ENCODE results near the gene PCDH9. TPM values are rescaled to one million over a fixed set of nuclear protein-coding genes. Genes with fewer than 3 reads are reported as not detected.

Gene PCDH9
- total RNA-seq, 1 donor from 2014 or later, result 9.8 TPM

DNA sequence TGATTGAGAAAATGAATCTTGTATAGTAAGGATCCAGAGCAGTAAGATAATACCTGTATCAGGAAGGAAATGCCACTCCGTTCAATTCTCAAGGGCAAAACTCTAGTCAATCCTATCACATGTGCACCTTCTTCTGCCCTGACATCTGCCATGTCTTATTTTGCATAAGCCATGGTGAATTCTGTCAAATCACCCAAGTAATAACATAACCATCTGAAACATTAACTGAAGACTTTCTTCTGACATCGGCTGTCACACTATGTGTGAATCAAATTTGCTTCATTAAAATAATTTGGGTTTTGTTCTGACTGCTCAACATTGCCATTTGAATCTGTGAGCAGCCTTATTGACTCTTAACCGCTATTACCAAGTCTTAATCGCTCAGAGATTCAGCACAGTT is 91.2 kb downstream of the PCDH9 start:
- TF ChIP-seq CTCF (IDR thresholded peaks at IDR 0.05), result no peak
- H3K9me3 Mint-ChIP-seq (ENCODE audit: low read depth), result no peaks in the 10 kb centered on the region

DNA sequence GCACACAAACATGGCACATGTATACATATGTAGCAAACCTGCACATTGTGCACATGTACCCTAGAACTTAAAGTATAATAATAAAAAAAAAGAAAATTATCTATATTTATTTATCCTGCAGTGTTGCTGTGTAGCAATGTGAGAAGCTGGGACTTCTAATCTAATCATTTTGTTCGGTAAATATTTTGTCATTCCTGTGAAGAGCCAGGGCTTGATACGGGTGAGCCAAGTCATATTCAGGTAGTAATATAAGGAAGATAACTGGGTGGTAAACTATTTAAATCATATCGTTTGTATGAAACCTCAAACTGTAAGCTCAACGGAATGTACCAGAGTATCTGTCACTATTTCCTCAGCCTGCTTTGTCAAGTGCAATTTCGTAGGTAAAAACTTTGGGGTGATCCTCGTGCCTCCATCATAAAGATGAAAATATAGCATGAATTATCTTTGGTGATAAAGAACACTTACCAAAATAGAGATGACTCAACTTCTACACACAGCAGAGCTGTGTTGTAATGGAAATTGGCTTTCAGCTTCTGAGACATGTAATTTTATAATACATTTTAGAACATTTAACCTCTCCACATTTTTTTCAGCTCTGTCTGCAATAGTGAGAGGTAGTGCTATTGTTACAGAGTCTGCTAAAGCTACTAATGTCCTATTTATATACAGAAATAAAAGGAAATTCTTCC is 92.9 kb downstream of the PCDH9 start:
- no peaks in the 10 kb centered on the region for H3K27me3 Mint-ChIP-seq (ENCODE audit: low read depth)
- TF ChIP-seq CTCF (IDR thresholded peaks at IDR 0.05), result no peak
- no peak for DNase-seq (ENCODE audit: low spot score)
- H3K36me3 Mint-ChIP-seq (ENCODE audit: low read depth), result no peaks in the 10 kb centered on the region
- peaks cover 26% of the 10 kb centered on the region for H3K4me1 Mint-ChIP-seq (ENCODE audit: low read depth)
- no peaks in the 10 kb centered on the region for H3K9me3 Mint-ChIP-seq (ENCODE audit: low read depth)
- no peak overlapping the region for H3K4me3 Mint-ChIP-seq (ENCODE audit: unreplicated experiment)
- peak overlapping the region; percentile 2 for H3K27ac Mint-ChIP-seq (ENCODE audit: unreplicated experiment)

More for the DNA sequence above, 91.2 kb downstream of the PCDH9 start:
- no peak for DNase-seq (ENCODE audit: low spot score)
- H3K27ac Mint-ChIP-seq (ENCODE audit: unreplicated experiment), result no peak overlapping the region
- H3K27me3 Mint-ChIP-seq (ENCODE audit: low read depth), result no peaks in the 10 kb centered on the region
- peaks cover 18% of the 10 kb centered on the region for H3K4me1 Mint-ChIP-seq (ENCODE audit: low read depth)
- H3K36me3 Mint-ChIP-seq (ENCODE audit: low read depth), result no peaks in the 10 kb centered on the region
- H3K4me3 Mint-ChIP-seq (ENCODE audit: unreplicated experiment), result no peak overlapping the region

DNA sequence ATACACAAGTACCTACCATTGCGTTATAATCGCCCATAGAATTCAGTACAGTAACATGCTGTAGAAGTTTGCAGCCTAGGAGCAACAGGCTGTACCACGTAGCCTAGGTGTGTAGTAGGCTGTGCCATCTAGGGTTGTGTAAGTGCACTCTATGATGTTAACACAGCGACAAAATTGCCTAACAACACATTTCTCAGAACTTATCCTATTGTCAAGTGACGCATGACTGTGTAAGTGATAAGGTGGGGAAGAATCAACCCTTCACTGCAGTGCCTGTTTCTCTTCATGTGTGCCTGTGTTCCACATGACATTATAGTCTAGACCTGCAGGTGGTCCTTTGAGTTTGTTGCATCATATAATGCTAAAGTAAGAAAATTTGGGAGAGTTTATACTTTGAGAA is 94.0 kb downstream of the PCDH9 start:
- Mint-ChIP-seq H3K36me3 (ENCODE audit: low read depth) (no peaks in the 10 kb centered on the region), H3K27me3 (ENCODE audit: low read depth) (no peaks in the 10 kb centered on the region), H3K4me1 (ENCODE audit: low read depth) (peaks cover 28% of the 10 kb centered on the region), H3K27ac (ENCODE audit: unreplicated experiment) (no peak overlapping the region), H3K4me3 (ENCODE audit: unreplicated experiment) (no peak overlapping the region), H3K9me3 (ENCODE audit: low read depth) (no peaks in the 10 kb centered on the region)
- no peak for DNase-seq (ENCODE audit: low spot score)
- TF ChIP-seq CTCF (IDR thresholded peaks at IDR 0.05), result no peak

- Mint-ChIP-seq H3K4me3 (ENCODE audit: unreplicated experiment) (no peak overlapping the region), H3K4me1 (ENCODE audit: low read depth) (peaks cover 28% of the 10 kb centered on the region), H3K9me3 (ENCODE audit: low read depth) (no peaks in the 10 kb centered on the region), H3K36me3 (ENCODE audit: low read depth) (no peaks in the 10 kb centered on the region), H3K27me3 (ENCODE audit: low read depth) (no peaks in the 10 kb centered on the region), H3K27ac (ENCODE audit: unreplicated experiment) (no peak overlapping the region)
- TF ChIP-seq CTCF (IDR thresholded peaks at IDR 0.05), result no peak
- no peak for DNase-seq (ENCODE audit: low spot score)
Observed at GRCh38 chr13:67135356-67135755, 94.8 kb downstream of the PCDH9 start.

DNA sequence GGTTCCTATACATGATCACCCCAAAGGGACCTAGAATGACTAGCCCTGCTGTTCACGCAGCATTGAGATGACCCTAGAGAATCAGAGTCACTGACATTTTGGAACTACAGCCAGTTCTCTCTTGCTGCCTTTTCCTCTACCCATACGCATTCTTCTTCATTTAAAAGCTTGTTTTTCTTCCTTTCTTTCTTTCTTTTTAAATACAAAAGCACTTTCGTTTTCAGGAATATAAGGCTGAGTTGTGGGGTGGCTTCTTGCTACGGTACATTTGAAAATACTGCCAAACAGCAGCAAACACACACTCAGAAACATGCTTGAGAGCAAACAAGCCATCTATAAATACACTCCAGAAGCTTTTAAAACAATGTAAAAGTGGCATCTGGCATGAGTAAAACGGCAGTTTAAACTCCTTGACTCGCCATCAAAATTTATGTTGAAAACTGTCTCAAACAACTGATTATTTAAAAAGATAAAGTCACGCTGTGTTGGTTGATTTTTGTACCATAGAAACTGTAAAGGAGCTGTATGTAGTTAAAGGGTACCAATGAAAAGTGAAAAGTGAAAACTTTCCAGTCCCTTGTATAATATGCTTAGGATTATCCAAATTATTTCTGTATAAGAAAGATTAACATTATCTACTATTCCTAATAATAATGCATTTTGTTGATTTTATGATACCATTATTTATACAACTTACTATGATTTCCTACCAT is 95.6 kb downstream of the PCDH9 start:
- no peak for DNase-seq (ENCODE audit: low spot score)
- H3K36me3 Mint-ChIP-seq (ENCODE audit: low read depth), result no peaks in the 10 kb centered on the region
- no peaks in the 10 kb centered on the region for H3K9me3 Mint-ChIP-seq (ENCODE audit: low read depth)
- H3K27me3 Mint-ChIP-seq (ENCODE audit: low read depth), result no peaks in the 10 kb centered on the region
- H3K27ac Mint-ChIP-seq (ENCODE audit: unreplicated experiment), result peak overlapping the region; percentile 77
- no peak for TF ChIP-seq CTCF (IDR thresholded peaks at IDR 0.05)
- peaks cover 28% of the 10 kb centered on the region for H3K4me1 Mint-ChIP-seq (ENCODE audit: low read depth)
- H3K4me3 Mint-ChIP-seq (ENCODE audit: unreplicated experiment), result peak overlapping the region; percentile 67
